HepG2 (cell line): ENCODE measurements around the gene CRIM1.
A peak's percentile ranks its signal among the peaks of the same experiment; 100 is the strongest.

Source experiments
- FOXA1 ChIP-seq, 2 experiments: fragments of 450-650 bp in 1 of 2; sonication (generic) in 1 of 2; formaldehyde crosslinking in 1 of 2; IDR thresholded peaks; 2 replicates each; pipeline versions ENCODE4 v1.4.0 to v1.6.1; 2016 to 2020; ENCODE audit warnings: missing genetic modification reagents in 1 of 2
- GABPA ChIP-seq, 2 experiments: IDR thresholded peaks; 2 replicates each; pipeline ENCODE4 v1.6.1; 2011 to 2016; ENCODE audit warnings: low read depth in 2 of 2, low read length in 1 of 2, missing biosample characterization in 1 of 2, missing genetic modification characterization in 1 of 2
- HCFC1 ChIP-seq: fragments of 150-350 bp; IDR thresholded peaks from 2 replicates; pipeline ENCODE4 v1.6.1; 2014; ENCODE audit warnings: low read depth, low read length
- IRX3 ChIP-seq: sonication (generic); formaldehyde crosslinking; IDR thresholded peaks from 2 replicates; pipeline ENCODE4 v1.8.1; 2023; ENCODE audit warnings: mild to moderate bottlenecking, low read depth, missing genetic modification reagents, borderline replicate concordance
- NONO ChIP-seq, 2 experiments: fragments of 450-650 bp in 1 of 2; sonication (generic) in 1 of 2; formaldehyde crosslinking in 1 of 2; IDR thresholded peaks in 1 of 2; conservative IDR thresholded peaks in 1 of 2; 2 replicates each; pipeline versions ENCODE4 v1.6.1 to v1.8.0; 2017 to 2022; ENCODE audit warnings: mild to moderate bottlenecking in 1 of 2, missing genetic modification reagents in 1 of 2, moderate library complexity in 1 of 2
- RAD21 ChIP-seq: fragments of 450-650 bp; formaldehyde crosslinking; IDR thresholded peaks from 2 replicates; pipeline ENCODE4 v1.5.0; 2020; ENCODE audit warnings: mild to moderate bottlenecking
- TCF12 ChIP-seq, 2 experiments: fragments of 450-650 bp in 1 of 2; sonication (generic) in 1 of 2; formaldehyde crosslinking in 1 of 2; IDR thresholded peaks; 2 replicates each; pipeline versions ENCODE4 v1.6.1 to v1.8.0; 2017 to 2022; ENCODE audit warnings: antibody characterized with exemption in 1 of 2, mild to moderate bottlenecking in 1 of 2, missing genetic modification reagents in 1 of 2, moderate library complexity in 1 of 2
- ZFX ChIP-seq: sonication (generic); formaldehyde crosslinking; IDR thresholded peaks from 2 replicates; pipeline ENCODE4 v1.4.0; 2020; ENCODE audit warnings: mild to moderate bottlenecking, low read depth, missing genetic modification reagents, moderate library complexity
- ZNF335 ChIP-seq: sonication (generic); formaldehyde crosslinking; IDR thresholded peaks from 2 replicates; pipeline ENCODE4 v1.4.0; 2020; ENCODE audit warnings: missing genetic modification reagents
- ZNF607 ChIP-seq: sonication (generic); formaldehyde crosslinking; IDR thresholded peaks from 2 replicates; pipeline ENCODE4 v1.5.1; 2020; ENCODE audit warnings: missing genetic modification reagents, mild to moderate bottlenecking, borderline replicate concordance
- ZNF749 ChIP-seq: sonication (generic); formaldehyde crosslinking; IDR thresholded peaks from 2 replicates; pipeline ENCODE4 v1.8.0; 2022; ENCODE audit warnings: mild to moderate bottlenecking, missing genetic modification reagents, moderate library complexity, borderline replicate concordance
- ZNF850 ChIP-seq: sonication (generic); formaldehyde crosslinking; conservative IDR thresholded peaks from 2 replicates; pipeline ENCODE4 v1.9.0; 2021; ENCODE audit warnings: mild to moderate bottlenecking, missing genetic modification reagents
- TF ChIP-seq, protein P1 (sequence below): sonication (generic); formaldehyde crosslinking; IDR thresholded peaks from 2 replicates; pipeline ENCODE4 v1.5.0; 2020; ENCODE audit warnings: mild to moderate bottlenecking, missing genetic modification reagents, moderate library complexity
- TF ChIP-seq, protein P2 (sequence below): IDR thresholded peaks from 2 replicates; pipeline ENCODE4 v1.6.1; 2016; ENCODE audit warnings: missing compliant biosample characterization, missing genetic modification reagents, borderline replicate concordance

DNA sequence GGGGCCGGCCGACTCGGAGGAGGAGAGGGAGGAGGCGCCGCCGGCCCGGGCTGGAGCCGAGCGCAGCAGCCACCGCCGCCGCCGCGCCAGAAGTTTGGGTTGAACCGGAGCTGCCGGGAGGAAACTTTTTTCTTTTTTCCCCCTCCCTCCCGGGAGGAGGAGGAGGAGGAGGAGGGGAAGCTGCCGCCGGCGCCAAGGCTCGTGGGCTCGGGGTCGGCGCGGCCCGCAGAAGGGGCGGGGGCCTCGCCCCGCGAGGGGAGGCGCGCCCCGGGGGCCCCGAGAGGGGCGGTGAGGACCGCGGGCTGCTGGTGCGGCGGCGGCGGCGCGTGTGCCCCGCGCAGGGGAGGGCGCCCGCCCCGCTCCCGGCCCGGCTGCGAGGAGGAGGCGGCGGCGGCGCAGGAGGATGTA is 316 bp downstream of the CRIM1 start:
- no peak for TF ChIP-seq IRX3 (CRISPR knock-in tag)
- TF ChIP-seq GABPA (IDR thresholded peaks at IDR 0.05; ENCODE audit: low read depth, low read length): no peak
- no peak for TF ChIP-seq GABPA (CRISPR knock-in tag; IDR thresholded peaks at IDR 0.05; ENCODE audit: low read depth)
- TF ChIP-seq ZNF607 (CRISPR knock-in tag): no peak; the same call in 1 of the 2 replicates
- TF ChIP-seq, protein P1, sequence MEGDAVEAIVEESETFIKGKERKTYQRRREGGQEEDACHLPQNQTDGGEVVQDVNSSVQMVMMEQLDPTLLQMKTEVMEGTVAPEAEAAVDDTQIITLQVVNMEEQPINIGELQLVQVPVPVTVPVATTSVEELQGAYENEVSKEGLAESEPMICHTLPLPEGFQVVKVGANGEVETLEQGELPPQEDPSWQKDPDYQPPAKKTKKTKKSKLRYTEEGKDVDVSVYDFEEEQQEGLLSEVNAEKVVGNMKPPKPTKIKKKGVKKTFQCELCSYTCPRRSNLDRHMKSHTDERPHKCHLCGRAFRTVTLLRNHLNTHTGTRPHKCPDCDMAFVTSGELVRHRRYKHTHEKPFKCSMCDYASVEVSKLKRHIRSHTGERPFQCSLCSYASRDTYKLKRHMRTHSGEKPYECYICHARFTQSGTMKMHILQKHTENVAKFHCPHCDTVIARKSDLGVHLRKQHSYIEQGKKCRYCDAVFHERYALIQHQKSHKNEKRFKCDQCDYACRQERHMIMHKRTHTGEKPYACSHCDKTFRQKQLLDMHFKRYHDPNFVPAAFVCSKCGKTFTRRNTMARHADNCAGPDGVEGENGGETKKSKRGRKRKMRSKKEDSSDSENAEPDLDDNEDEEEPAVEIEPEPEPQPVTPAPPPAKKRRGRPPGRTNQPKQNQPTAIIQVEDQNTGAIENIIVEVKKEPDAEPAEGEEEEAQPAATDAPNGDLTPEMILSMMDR (CRISPR knock-in tag): no peak
- no peak for TF ChIP-seq ZNF850 (CRISPR knock-in tag)
- no peak for TF ChIP-seq ZFX (CRISPR knock-in tag)
- TF ChIP-seq TCF12 (IDR thresholded peaks at IDR 0.05): no peak
- TF ChIP-seq TCF12 (CRISPR knock-in tag; IDR thresholded peaks at IDR 0.05): no peak
- no peak for TF ChIP-seq ZNF749 (CRISPR knock-in tag)
- no peak for TF ChIP-seq ZNF335 (CRISPR knock-in tag)
- TF ChIP-seq NONO (IDR thresholded peaks at IDR 0.05): no peak
- no peak for TF ChIP-seq NONO (CRISPR knock-in tag; conservative IDR thresholded peaks at IDR 0.05)
- no peak for TF ChIP-seq FOXA1 (IDR thresholded peaks at IDR 0.05)
- TF ChIP-seq FOXA1 (CRISPR knock-in tag; IDR thresholded peaks at IDR 0.05): no peak
- no peak for TF ChIP-seq HCFC1
- TF ChIP-seq, protein P2, sequence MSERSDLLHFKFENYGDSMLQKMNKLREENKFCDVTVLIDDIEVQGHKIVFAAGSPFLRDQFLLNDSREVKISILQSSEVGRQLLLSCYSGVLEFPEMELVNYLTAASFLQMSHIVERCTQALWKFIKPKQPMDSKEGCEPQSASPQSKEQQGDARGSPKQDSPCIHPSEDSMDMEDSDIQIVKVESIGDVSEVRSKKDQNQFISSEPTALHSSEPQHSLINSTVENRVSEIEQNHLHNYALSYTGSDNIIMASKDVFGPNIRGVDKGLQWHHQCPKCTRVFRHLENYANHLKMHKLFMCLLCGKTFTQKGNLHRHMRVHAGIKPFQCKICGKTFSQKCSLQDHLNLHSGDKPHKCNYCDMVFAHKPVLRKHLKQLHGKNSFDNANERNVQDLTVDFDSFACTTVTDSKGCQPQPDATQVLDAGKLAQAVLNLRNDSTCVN: no peak
- TF ChIP-seq RAD21: peak; percentile 21; the same call in 1 of the 2 replicates
